CD4-positive, alpha-beta T cell (primary cell): ENCODE results near the gene PPIL1. TPM values are rescaled to one million over a fixed set of nuclear protein-coding genes. Genes with fewer than 3 reads are reported as not detected.

Source experiments
- ATAC-seq: fragments of 200-7000 bp; cut with Tn5 transposase; one replicate; pipeline ENCODE4 v1.10.0; 2022; ENCODE audit warnings: mild to moderate bottlenecking; ENCODE audit not compliant: poor library complexity
- CTCF ChIA-PET: fragments of 350-600 bp; sonication (Branson Sonifier 250); formaldehyde crosslinking; loops from one replicate; lab custom pipeline; 2021; ENCODE audit warnings: antibody characterized with exemption, inconsistent platforms; lab: Charles Lee
- POLR2A ChIA-PET: fragments of 350-600 bp; sonication (Branson Sonifier 250); formaldehyde crosslinking; loops from one replicate; lab custom pipeline; 2021; ENCODE audit warnings: antibody characterized with exemption, inconsistent platforms; lab: Charles Lee
- DNase-seq, 14 experiments: peaks; one replicate each; pipeline ENCODE4 v3.0.0-alpha.2; 2013 to 2020; ENCODE audit warnings: mixed read lengths in 2 of 14
- H3K27ac ChIP-seq, 2 donors: one replicate each; pipeline versions ENCODE4 v1.5.1 to v1.7.0; 2013; ENCODE audit warnings: low read length in 2 of 2, low read depth in 1 of 2, mild to moderate bottlenecking in 1 of 2
- H3K27me3 ChIP-seq, 2 experiments: 1 replicate in 1 of 2; 2 replicates in 1 of 2; pipeline versions ENCODE4 v1.6.1 to v1.7.0; 2013; ENCODE audit warnings: low read length in 2 of 2, control low read depth in 1 of 2, mild to moderate bottlenecking in 1 of 2, moderate library complexity in 1 of 2; ENCODE audit not compliant: insufficient read depth in 2 of 2, control insufficient read depth in 1 of 2
- H3K36me3 ChIP-seq: one replicate; pipeline ENCODE4 v1.6.1; 2013; ENCODE audit warnings: low read length, control low read depth; ENCODE audit not compliant: insufficient read depth
- H3K4me1 ChIP-seq: one replicate; pipeline ENCODE4 v1.6.1; 2013; ENCODE audit warnings: low read length, control low read depth; ENCODE audit not compliant: insufficient read depth
- H3K4me3 ChIP-seq: one replicate; pipeline ENCODE4 v1.5.1; 2013; ENCODE audit warnings: mild to moderate bottlenecking, low read length, moderate library complexity
- H3K9me3 ChIP-seq, 2 experiments: 1 replicate in 1 of 2; 2 replicates in 1 of 2; pipeline versions ENCODE4 v1.6.1 to v1.7.0; 2013; ENCODE audit warnings: low read length in 2 of 2, mild to moderate bottlenecking in 2 of 2, control low read depth in 1 of 2, moderate library complexity in 1 of 2; ENCODE audit not compliant: control insufficient read depth in 1 of 2, insufficient read depth in 1 of 2
- H3K27ac Mint-ChIP-seq: one replicate; pipeline ENCODE4 v1.8.0; 2020; ENCODE audit warnings: mixed read lengths
- H3K27me3 Mint-ChIP-seq: one replicate; pipeline ENCODE4 v1.8.0; 2021; ENCODE audit warnings: mixed read lengths
- H3K36me3 Mint-ChIP-seq: one replicate; pipeline ENCODE4 v1.8.0; 2021; ENCODE audit warnings: low read depth, mixed read lengths
- H3K4me1 Mint-ChIP-seq: one replicate; pipeline ENCODE4 v1.8.0; 2021; ENCODE audit warnings: low read depth, mixed read lengths
- H3K4me3 Mint-ChIP-seq: one replicate; pipeline ENCODE4 v1.8.0; 2020; ENCODE audit warnings: mild to moderate bottlenecking, mixed read lengths
- H3K9me3 Mint-ChIP-seq: one replicate; pipeline ENCODE4 v1.8.0; 2020; ENCODE audit warnings: mixed read lengths
- CTCF ChIP-seq: fragments of 200-600 bp; IDR thresholded peaks from one replicate; pipeline ENCODE4 v1.8.0; 2022; ENCODE audit warnings: antibody characterized with exemption, mild to moderate bottlenecking
- intact Hi-C, 2 experiments: fragments of 100-400 bp; cut with DNase I in 1 of 2; cut with micrococcal nuclease in 1 of 2; formaldehyde crosslinking; loops; one replicate each; pipeline versions ENCODE4 v1.15.1 to v1.9.0; 2023 to 2025; cut with DNase I, micrococcal nuclease
- total RNA-seq, 174 experiments: library from RNA in 2 of 174; stranded (reverse) in 2 of 174; gene quantifications; one replicate each; pipeline ENCODE4 v1.2.3 and lab custom pipeline; 2021 to 2026

The PPIL1 gene
- total RNA-seq, 2 experiments from 2014 or later, result 1.8 to 2.2 TPM

GRCh38 chr6:36907781-36908180 lies 33.2 kb upstream of the PPIL1 start:
- Mint-ChIP-seq H3K9me3 (no peaks in the 10 kb centered on the region), H3K4me1 (peaks cover 36% of the 10 kb centered on the region), H3K36me3 (peaks cover 79% of the 10 kb centered on the region), H3K27me3 (no peaks in the 10 kb centered on the region), H3K27ac (peak overlapping the region; percentile 60), H3K4me3 (no peak overlapping the region)
- H3K36me3 ChIP-seq, result peaks cover 41% of the 10 kb centered on the region
- H3K9me3 ChIP-seq, result no peaks in the 10 kb centered on the region
- H3K27ac ChIP-seq, result no peak overlapping the region
- ATAC-seq (no peak), DNase-seq (no peak)
- intact Hi-C loops, result no loop called here
- H3K4me3 ChIP-seq, result no peak overlapping the region
- POLR2A ChIA-PET, result no interaction called here
- CTCF ChIA-PET, result no interaction called here
- TF ChIP-seq CTCF, result no peak
- H3K4me1 ChIP-seq, result peaks cover 17% of the 10 kb centered on the region
- no peaks in the 10 kb centered on the region for H3K27me3 ChIP-seq

GRCh38 chr6:36906539-36907325 lies 32.1 kb upstream of the PPIL1 start:
- H3K4me3 ChIP-seq, result no peak overlapping the region
- no peaks in the 10 kb centered on the region for H3K9me3 ChIP-seq
- no peak overlapping the region for H3K27ac ChIP-seq
- Mint-ChIP-seq H3K4me1 (peaks cover 25% of the 10 kb centered on the region), H3K27me3 (no peaks in the 10 kb centered on the region), H3K36me3 (peaks cover 79% of the 10 kb centered on the region), H3K4me3 (no peak overlapping the region), H3K9me3 (no peaks in the 10 kb centered on the region), H3K27ac (peak overlapping the region; percentile 60)
- intact Hi-C loops, result no loop called here
- H3K27me3 ChIP-seq, result no peaks in the 10 kb centered on the region
- no peak for TF ChIP-seq CTCF
- POLR2A ChIA-PET, result no interaction called here
- ATAC-seq (no peak), DNase-seq (no peak)
- peaks cover 8% of the 10 kb centered on the region for H3K4me1 ChIP-seq
- H3K36me3 ChIP-seq, result peaks cover 52% of the 10 kb centered on the region
- CTCF ChIA-PET, result interaction anchor here (1.1 kb wide), 1 partner anchor 55 kb away, joined by 3 read pairs; no protein-coding TSS in a partner anchor

- POLR2A ChIA-PET, result no interaction called here
- no peak overlapping the region for H3K4me3 ChIP-seq
- CTCF ChIA-PET, result no interaction called here
- H3K4me1 ChIP-seq, result no peaks in the 10 kb centered on the region
- DNase-seq (no peak), ATAC-seq (no peak)
- H3K9me3 ChIP-seq, result no peaks in the 10 kb centered on the region
- Mint-ChIP-seq H3K36me3 (peaks cover 80% of the 10 kb centered on the region), H3K4me3 (no peak overlapping the region), H3K27me3 (no peaks in the 10 kb centered on the region), H3K4me1 (peaks cover 22% of the 10 kb centered on the region), H3K9me3 (no peaks in the 10 kb centered on the region), H3K27ac (no peak overlapping the region)
- no peaks in the 10 kb centered on the region for H3K27me3 ChIP-seq
- H3K36me3 ChIP-seq, result peaks cover 57% of the 10 kb centered on the region
- H3K27ac ChIP-seq, result no peak overlapping the region
- intact Hi-C loops, result no loop called here
- no peak for TF ChIP-seq CTCF
Observed at GRCh38 chr6:36904851-36905393, 30.3 kb upstream of the PPIL1 start.
